ENCODE data around the gene LHX4.

DNA sequence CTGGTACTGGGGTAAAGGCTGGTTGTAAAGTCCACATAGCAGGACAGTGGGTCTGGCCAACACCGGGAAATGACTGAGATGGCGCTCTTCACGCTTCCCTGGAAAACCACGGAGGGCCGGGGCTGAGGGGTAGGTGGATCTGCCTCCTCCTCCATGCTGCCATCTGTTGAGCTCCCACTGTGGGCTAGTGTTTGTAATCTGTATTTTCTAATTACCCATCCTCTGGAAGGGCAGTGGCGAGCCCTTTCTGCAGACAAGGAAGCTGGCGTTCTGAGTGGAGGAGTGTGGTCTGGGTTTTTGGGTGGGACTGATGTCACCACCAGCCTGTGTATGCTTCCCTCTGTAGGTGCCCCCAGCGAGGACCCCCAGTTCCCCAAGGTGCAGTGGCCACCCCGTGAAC lies 34.1 kb upstream of the LHX4 start:
- TF ChIP-seq, protein P1, sequence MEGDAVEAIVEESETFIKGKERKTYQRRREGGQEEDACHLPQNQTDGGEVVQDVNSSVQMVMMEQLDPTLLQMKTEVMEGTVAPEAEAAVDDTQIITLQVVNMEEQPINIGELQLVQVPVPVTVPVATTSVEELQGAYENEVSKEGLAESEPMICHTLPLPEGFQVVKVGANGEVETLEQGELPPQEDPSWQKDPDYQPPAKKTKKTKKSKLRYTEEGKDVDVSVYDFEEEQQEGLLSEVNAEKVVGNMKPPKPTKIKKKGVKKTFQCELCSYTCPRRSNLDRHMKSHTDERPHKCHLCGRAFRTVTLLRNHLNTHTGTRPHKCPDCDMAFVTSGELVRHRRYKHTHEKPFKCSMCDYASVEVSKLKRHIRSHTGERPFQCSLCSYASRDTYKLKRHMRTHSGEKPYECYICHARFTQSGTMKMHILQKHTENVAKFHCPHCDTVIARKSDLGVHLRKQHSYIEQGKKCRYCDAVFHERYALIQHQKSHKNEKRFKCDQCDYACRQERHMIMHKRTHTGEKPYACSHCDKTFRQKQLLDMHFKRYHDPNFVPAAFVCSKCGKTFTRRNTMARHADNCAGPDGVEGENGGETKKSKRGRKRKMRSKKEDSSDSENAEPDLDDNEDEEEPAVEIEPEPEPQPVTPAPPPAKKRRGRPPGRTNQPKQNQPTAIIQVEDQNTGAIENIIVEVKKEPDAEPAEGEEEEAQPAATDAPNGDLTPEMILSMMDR (IDR thresholded peaks at IDR 0.05): no peak
- TF ChIP-seq POLR2A (IDR thresholded peaks at IDR 0.05) (no peak), POLR2AphosphoS5 (IDR thresholded peaks at IDR 0.05) (no peak)

Measured in breast epithelium (tissue), 3 donors.